KMS-11 (cell line): ENCODE data around the gene KIF26B.

ENCODE experiments used
- H2AFZ ChIP-seq: fragments of 200-600 bp; sonication (generic); 2 replicates; pipeline ENCODE4 v1.6.1; 2016; ENCODE audit warnings: antibody characterized with exemption, mixed run types, low read depth
- H3K27ac ChIP-seq: fragments of 200-600 bp; sonication (generic); 2 replicates; pipeline ENCODE4 v1.6.1; 2016; ENCODE audit warnings: mild to moderate bottlenecking, mixed run types
- H3K27me3 ChIP-seq: fragments of 200-600 bp; sonication (generic); 2 replicates; pipeline ENCODE4 v1.6.1; 2017; ENCODE audit warnings: mild to moderate bottlenecking, low read depth, mixed run types, moderate library complexity; ENCODE audit not compliant: insufficient read depth
- H3K36me3 ChIP-seq: fragments of 200-600 bp; sonication (generic); 2 replicates; pipeline ENCODE4 v1.6.1; 2017; ENCODE audit warnings: mild to moderate bottlenecking, mixed run types; ENCODE audit not compliant: insufficient read depth
- H3K4me1 ChIP-seq: fragments of 200-600 bp; sonication (generic); 2 replicates; pipeline ENCODE4 v1.6.1; 2016; ENCODE audit warnings: mild to moderate bottlenecking, low read depth, mixed run types; ENCODE audit not compliant: poor library complexity, severe bottlenecking
- H3K4me2 ChIP-seq: fragments of 200-600 bp; sonication (generic); 2 replicates; pipeline ENCODE4 v1.7.0; 2016; ENCODE audit warnings: mild to moderate bottlenecking, mixed run types
- H3K4me3 ChIP-seq: fragments of 200-600 bp; sonication (generic); IDR thresholded peaks from 2 replicates; pipeline ENCODE4 v1.6.1; 2017; ENCODE audit warnings: low read depth, low read length, mixed read lengths; ENCODE audit not compliant: insufficient read depth
- H3K79me2 ChIP-seq: fragments of 200-600 bp; sonication (generic); 2 replicates; pipeline ENCODE4 v1.6.1; 2016; ENCODE audit warnings: low read depth, mixed run types; ENCODE audit not compliant: insufficient read depth
- H3K9ac ChIP-seq: fragments of 200-600 bp; sonication (generic); 2 replicates; pipeline ENCODE4 v1.6.1; 2016; ENCODE audit warnings: mild to moderate bottlenecking, mixed run types
- H4K20me1 ChIP-seq: fragments of 200-600 bp; sonication (generic); 2 replicates; pipeline ENCODE4 v1.6.1; 2016; ENCODE audit warnings: mild to moderate bottlenecking, mixed run types; ENCODE audit not compliant: insufficient read depth
- TF ChIP-seq, protein P1 (sequence below): fragments of 200-600 bp; sonication (generic); conservative IDR thresholded peaks from 2 replicates; pipeline ENCODE4 v1.6.1; 2017; ENCODE audit warnings: low read depth, mild to moderate bottlenecking, antibody characterized with exemption, low read length, moderate library complexity, mixed read lengths

The KIF26B gene

DNA sequence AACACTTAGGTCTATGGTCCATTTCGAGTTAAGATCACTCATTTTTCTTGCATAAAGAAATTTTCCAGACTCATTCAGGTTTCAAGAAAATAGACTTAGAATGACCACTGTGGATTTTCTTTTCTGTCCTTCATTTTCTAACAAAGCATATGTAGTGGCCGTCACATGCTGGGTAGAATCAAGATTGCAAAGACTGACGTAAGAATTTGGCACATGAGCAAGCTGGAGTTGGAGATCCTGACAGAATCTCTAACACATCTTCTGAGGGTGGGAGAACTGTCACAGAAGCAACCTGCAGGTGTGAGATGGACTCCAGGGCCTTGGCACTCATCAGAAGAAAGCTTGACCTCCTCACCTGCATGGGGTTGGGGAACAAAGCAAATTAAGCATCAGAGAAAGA, 28.6 kb downstream of the KIF26B start:
- Histone ChIP-seq H3K4me2 (no peak overlapping the region), H3K36me3 (no peaks in the 10 kb centered on the region), H3K9ac (no peak overlapping the region), H4K20me1 (no peaks in the 10 kb centered on the region), H3K4me1 (no peaks in the 10 kb centered on the region), H3K27me3 (no peaks in the 10 kb centered on the region), H3K79me2 (no peaks in the 10 kb centered on the region), H3K27ac (no peak overlapping the region), H2AFZ (no peak overlapping the region), H3K4me3 (no peak overlapping the region)
- TF ChIP-seq, protein P1, sequence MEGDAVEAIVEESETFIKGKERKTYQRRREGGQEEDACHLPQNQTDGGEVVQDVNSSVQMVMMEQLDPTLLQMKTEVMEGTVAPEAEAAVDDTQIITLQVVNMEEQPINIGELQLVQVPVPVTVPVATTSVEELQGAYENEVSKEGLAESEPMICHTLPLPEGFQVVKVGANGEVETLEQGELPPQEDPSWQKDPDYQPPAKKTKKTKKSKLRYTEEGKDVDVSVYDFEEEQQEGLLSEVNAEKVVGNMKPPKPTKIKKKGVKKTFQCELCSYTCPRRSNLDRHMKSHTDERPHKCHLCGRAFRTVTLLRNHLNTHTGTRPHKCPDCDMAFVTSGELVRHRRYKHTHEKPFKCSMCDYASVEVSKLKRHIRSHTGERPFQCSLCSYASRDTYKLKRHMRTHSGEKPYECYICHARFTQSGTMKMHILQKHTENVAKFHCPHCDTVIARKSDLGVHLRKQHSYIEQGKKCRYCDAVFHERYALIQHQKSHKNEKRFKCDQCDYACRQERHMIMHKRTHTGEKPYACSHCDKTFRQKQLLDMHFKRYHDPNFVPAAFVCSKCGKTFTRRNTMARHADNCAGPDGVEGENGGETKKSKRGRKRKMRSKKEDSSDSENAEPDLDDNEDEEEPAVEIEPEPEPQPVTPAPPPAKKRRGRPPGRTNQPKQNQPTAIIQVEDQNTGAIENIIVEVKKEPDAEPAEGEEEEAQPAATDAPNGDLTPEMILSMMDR = no peak

DNA sequence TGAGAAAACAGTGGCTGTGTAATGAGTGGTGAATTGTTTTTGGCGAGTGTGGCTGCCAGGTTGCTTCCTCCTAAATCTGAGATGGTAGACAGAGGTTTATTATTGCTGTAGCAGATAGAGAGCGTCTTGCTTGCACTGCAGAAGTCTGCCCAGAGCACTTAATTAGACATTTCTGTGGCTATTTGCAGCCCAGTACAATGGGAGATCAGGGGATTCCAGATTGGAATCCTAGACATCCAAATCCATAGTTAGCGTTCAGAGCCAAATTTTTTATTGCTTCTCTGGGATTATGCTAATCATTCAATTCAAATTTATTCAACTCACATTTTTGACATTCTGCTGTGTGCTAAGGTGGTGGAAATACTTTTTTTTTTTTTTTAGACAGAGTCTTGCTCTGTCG, 30.0 kb downstream of the KIF26B start:
- H3K79me2 ChIP-seq = no peaks in the 10 kb centered on the region

DNA sequence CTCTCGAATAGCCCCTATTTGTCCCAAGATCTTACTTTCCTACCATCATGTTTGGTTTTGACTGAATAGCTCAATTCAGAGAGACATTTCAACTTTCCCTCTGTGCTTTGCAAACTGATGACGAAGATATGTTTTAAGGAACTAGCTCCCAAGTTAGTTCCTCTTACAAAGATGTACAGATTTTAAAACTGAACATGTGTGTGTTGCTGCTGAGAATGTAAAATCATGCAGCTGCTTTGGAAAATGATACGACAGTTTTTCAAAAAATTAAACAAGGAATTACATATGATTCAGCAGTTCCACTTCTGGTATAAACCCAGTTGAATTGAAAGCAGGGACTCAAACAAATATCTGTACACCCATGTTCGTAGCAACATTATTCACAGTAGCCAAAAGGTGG, 33.6 kb downstream of the KIF26B start:
- Histone ChIP-seq H3K4me1 (no peaks in the 10 kb centered on the region), H3K79me2 (no peaks in the 10 kb centered on the region), H3K9ac (no peak overlapping the region), H3K36me3 (no peaks in the 10 kb centered on the region), H2AFZ (no peak overlapping the region), H3K27ac (no peak overlapping the region), H3K4me2 (no peak overlapping the region), H4K20me1 (no peaks in the 10 kb centered on the region), H3K4me3 (no peak overlapping the region), H3K27me3 (no peaks in the 10 kb centered on the region)
- TF ChIP-seq, protein P1 = no peak

More for the DNA sequence above, 30.0 kb downstream of the KIF26B start:
- no peak overlapping the region for H3K4me2 ChIP-seq
- H3K4me1 ChIP-seq = no peaks in the 10 kb centered on the region
- no peaks in the 10 kb centered on the region for H4K20me1 ChIP-seq
- H3K27ac ChIP-seq = no peak overlapping the region
- TF ChIP-seq, protein P1 = no peak
- H3K4me3 ChIP-seq = no peak overlapping the region
- H3K27me3 ChIP-seq = no peaks in the 10 kb centered on the region
- H3K36me3 ChIP-seq = no peaks in the 10 kb centered on the region
- no peak overlapping the region for H3K9ac ChIP-seq
- no peak overlapping the region for H2AFZ ChIP-seq

DNA sequence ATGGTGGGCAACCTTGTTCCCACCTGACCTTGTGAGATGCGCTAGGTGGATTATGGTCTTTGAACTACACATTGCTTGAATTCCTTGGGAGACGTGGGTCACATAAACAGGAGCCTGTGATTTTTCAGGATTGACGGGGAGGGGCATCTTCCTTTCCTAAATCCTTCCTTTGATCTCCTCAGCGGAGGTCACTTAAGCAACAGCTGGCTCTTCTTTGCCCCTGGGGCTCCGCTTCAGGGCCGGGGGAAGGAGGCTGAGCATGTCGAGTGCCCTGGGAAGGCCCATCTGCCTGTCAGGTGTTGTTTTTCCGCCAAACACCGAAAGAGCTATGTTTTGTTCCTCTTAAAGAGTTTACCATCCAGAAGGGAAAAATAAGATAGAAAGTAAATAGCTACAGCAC, 40.6 kb downstream of the KIF26B start:
- H3K27ac ChIP-seq = no peak overlapping the region
- no peaks in the 10 kb centered on the region for H4K20me1 ChIP-seq
- H3K4me1 ChIP-seq = no peaks in the 10 kb centered on the region
- no peak overlapping the region for H3K4me2 ChIP-seq
- no peak overlapping the region for H3K4me3 ChIP-seq
- TF ChIP-seq, protein P1 = no peak
- no peaks in the 10 kb centered on the region for H3K27me3 ChIP-seq
- no peaks in the 10 kb centered on the region for H3K36me3 ChIP-seq
- no peak overlapping the region for H3K9ac ChIP-seq
- H3K79me2 ChIP-seq = no peaks in the 10 kb centered on the region
- H2AFZ ChIP-seq = no peak overlapping the region
